DOHH2 (cell line): ENCODE data around the gene PLK1.

Source experiments
- H3F3A ChIP-seq: fragments of 200-600 bp; sonication (generic), shearing (Covaris generic); 2 replicates; pipeline ENCODE4 v1.6.0; 2016; ENCODE audit warnings: antibody characterized with exemption, mild to moderate bottlenecking; ENCODE audit not compliant: control insufficient read depth, insufficient read depth
- H3K27ac ChIP-seq: fragments of 200-600 bp; sonication (generic); 2 replicates; pipeline ENCODE4 v1.5.1; 2014; ENCODE audit warnings: low read depth, mild to moderate bottlenecking, low read length, moderate library complexity
- H3K27me3 ChIP-seq: fragments of 200-600 bp; sonication (generic); 2 replicates; pipeline ENCODE4 v1.6.1; 2014; ENCODE audit warnings: mild to moderate bottlenecking, low read length, mixed read lengths; ENCODE audit not compliant: control insufficient read depth
- H3K36me3 ChIP-seq: fragments of 200-600 bp; sonication (generic); 2 replicates; pipeline ENCODE4 v1.6.1; 2014; ENCODE audit warnings: mild to moderate bottlenecking, low read length, moderate library complexity, mixed read lengths; ENCODE audit not compliant: control insufficient read depth
- H3K4me1 ChIP-seq: fragments of 200-600 bp; sonication (generic); 2 replicates; pipeline ENCODE4 v1.6.1; 2014; ENCODE audit warnings: mild to moderate bottlenecking, low read length, mixed read lengths; ENCODE audit not compliant: control insufficient read depth
- H3K4me2 ChIP-seq: fragments of 200-600 bp; sonication (generic); 2 replicates; pipeline ENCODE4 v1.6.0; 2014; ENCODE audit warnings: mild to moderate bottlenecking, low read length, moderate library complexity
- H3K4me3 ChIP-seq: fragments of 200-600 bp; sonication (generic); 2 replicates; pipeline ENCODE4 v1.5.1; 2014; ENCODE audit warnings: mild to moderate bottlenecking, low read length, mixed read lengths
- H3K79me2 ChIP-seq: fragments of 200-600 bp; sonication (generic); 2 replicates; pipeline ENCODE4 v1.6.1; 2014; ENCODE audit warnings: mild to moderate bottlenecking, low read length, mixed read lengths; ENCODE audit not compliant: control insufficient read depth
- H3K9me2 ChIP-seq: fragments of 200-600 bp; sonication (generic); replicated peaks from 2 replicates; pipeline ENCODE4 v1.6.1; 2014; ENCODE audit warnings: mild to moderate bottlenecking, low read length, mixed read lengths; ENCODE audit not compliant: control insufficient read depth
- H3K9me3 ChIP-seq: fragments of 200-600 bp; sonication (generic); 2 replicates; pipeline ENCODE4 v1.6.1; 2014; ENCODE audit warnings: antibody characterized with exemption, low read length, mixed read lengths; ENCODE audit not compliant: control insufficient read depth, insufficient read depth
- H4K20me1 ChIP-seq: fragments of 200-600 bp; sonication (generic); 2 replicates; pipeline ENCODE4 v1.6.0; 2014; ENCODE audit warnings: low read depth, mild to moderate bottlenecking, antibody characterized with exemption, low read length, moderate library complexity; ENCODE audit not compliant: control insufficient read depth, insufficient read depth
- EZH2phosphoT487 ChIP-seq: fragments of 200-600 bp; sonication (generic); IDR thresholded peaks from 2 replicates; pipeline ENCODE4 v1.6.1; 2017; ENCODE audit warnings: borderline replicate concordance, mild to moderate bottlenecking, antibody characterized with exemption, low read length, moderate library complexity, mixed read lengths
- TF ChIP-seq, protein P1 (sequence below): fragments of 200-600 bp; sonication (generic); IDR thresholded peaks from one replicate; pipeline ENCODE4 v1.5.1; 2014; ENCODE audit warnings: antibody characterized with exemption, mild to moderate bottlenecking, low read depth, low read length; ENCODE audit not compliant: poor library complexity, severe bottlenecking

PLK1 gene

DNA sequence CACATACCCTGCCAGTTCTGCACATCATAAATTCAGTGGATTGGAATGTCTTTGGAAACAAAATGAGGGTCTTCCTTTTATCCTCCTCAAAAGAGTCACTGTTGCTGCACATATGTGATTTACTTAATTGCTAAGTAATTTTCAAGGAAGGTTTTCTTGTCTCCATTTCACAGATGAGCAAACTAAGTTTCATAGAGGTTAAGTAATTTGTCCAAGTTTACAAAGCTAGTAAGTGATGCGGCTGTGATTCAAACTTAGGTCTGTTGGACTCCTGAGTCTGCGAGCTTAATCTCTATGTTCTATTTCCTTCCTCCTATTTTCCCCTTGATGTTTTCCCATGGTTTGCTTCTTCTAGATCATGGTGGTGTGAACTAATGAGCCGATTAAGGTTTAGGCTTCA lies 48.0 kb downstream of the PLK1 start:
- Histone ChIP-seq H3K27me3 (no peaks in the 10 kb centered on the region), H3F3A (no peaks in the 10 kb centered on the region), H3K9me2 (no peaks in the 10 kb centered on the region), H3K27ac (no peak overlapping the region), H3K79me2 (no peaks in the 10 kb centered on the region), H3K9me3 (no peaks in the 10 kb centered on the region), H3K4me3 (no peak overlapping the region), H3K4me2 (no peak overlapping the region), H3K36me3 (no peaks in the 10 kb centered on the region), H3K4me1 (0 out of 2 replicates have a peak, but pooled peaks cover 2% of the 10 kb centered on the region), H4K20me1 (no peaks in the 10 kb centered on the region)
- TF ChIP-seq EZH2phosphoT487, result no peak
- TF ChIP-seq, protein P1, sequence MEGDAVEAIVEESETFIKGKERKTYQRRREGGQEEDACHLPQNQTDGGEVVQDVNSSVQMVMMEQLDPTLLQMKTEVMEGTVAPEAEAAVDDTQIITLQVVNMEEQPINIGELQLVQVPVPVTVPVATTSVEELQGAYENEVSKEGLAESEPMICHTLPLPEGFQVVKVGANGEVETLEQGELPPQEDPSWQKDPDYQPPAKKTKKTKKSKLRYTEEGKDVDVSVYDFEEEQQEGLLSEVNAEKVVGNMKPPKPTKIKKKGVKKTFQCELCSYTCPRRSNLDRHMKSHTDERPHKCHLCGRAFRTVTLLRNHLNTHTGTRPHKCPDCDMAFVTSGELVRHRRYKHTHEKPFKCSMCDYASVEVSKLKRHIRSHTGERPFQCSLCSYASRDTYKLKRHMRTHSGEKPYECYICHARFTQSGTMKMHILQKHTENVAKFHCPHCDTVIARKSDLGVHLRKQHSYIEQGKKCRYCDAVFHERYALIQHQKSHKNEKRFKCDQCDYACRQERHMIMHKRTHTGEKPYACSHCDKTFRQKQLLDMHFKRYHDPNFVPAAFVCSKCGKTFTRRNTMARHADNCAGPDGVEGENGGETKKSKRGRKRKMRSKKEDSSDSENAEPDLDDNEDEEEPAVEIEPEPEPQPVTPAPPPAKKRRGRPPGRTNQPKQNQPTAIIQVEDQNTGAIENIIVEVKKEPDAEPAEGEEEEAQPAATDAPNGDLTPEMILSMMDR, result no peak

DNA sequence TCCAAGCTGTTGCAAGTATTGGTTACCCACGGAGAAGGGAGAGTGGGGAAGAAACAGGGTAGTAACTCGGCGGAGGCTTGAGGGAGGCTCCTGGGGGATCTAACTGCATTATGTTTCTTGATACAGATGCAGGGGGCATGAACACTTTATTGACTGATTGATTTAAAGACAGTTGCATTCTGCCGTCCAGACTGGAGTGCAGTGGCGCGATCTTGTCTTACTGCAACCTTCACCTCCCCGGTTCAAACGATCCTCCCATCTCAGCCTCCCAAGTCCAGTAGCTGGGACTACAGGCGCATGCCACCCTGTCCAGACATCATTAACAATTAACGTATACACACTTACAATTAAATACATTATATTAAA lies 49.4 kb downstream of the PLK1 start:
- Histone ChIP-seq H3K4me2 (peak overlapping the region; percentile 43; the same call in 1 of the 2 replicates), H3K4me3 (no peak overlapping the region), H3K9me2 (no peaks in the 10 kb centered on the region), H3K27me3 (no peaks in the 10 kb centered on the region), H3K9me3 (no peaks in the 10 kb centered on the region), H3K36me3 (no peaks in the 10 kb centered on the region), H3K27ac (no peak overlapping the region), H3K79me2 (no peaks in the 10 kb centered on the region), H3K4me1 (0 out of 2 replicates have a peak, but pooled peaks cover 2% of the 10 kb centered on the region), H4K20me1 (no peaks in the 10 kb centered on the region), H3F3A (no peaks in the 10 kb centered on the region)
- TF ChIP-seq, protein P1, result no peak
- no peak for TF ChIP-seq EZH2phosphoT487

DNA sequence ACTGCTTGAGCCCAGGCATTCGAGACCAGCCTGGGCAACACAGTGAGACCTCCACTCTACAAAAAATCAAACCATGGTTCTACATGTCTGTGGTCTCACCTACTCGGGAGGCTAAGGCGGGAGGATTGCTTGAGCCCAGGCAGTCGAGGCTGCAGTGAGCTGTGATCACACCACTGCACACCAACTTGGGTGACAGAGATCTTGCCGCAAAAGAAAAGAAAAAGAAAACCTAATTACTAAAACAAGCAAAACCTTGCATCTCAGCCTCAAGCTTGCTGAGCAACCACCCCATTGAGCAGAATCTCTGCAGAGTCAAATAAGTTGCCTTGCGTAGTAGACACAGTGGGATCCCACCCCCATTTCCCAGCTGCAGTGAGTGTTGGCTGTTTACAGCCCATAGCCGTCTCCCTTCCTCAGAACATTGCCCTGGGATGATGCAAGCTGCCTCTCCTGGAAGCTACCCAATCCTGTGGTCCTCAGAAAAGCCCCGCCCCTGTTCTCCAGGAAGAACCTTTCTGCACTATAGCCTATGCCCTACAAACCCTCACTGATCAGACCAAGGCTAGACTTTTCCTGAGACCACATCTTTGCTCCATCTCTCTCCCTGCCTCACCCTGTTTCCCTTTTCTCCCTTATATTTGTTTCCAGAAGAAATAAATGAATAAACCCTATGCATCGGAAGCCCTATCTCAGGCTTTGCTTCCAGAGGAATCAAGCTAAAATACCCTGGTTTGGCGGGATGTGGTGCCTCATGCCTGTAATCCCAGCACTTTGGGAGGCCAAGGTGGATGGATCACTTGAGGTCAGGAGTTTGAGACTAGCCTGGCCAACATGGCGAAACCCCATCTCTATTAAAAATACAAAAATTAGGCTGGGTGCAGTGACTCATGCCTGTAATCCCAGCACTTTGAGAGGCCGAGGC lies 51.1 kb downstream of the PLK1 start:
- Histone ChIP-seq H4K20me1 (no peaks in the 10 kb centered on the region), H3K27me3 (no peaks in the 10 kb centered on the region), H3K4me3 (no peak overlapping the region), H3F3A (no peaks in the 10 kb centered on the region), H3K79me2 (no peaks in the 10 kb centered on the region), H3K9me3 (no peaks in the 10 kb centered on the region), H3K4me2 (no peak overlapping the region), H3K4me1 (peaks cover 3% of the 10 kb centered on the region; the same call in 1 of the 2 replicates), H3K36me3 (no peaks in the 10 kb centered on the region), H3K9me2 (no peaks in the 10 kb centered on the region), H3K27ac (no peak overlapping the region)
- TF ChIP-seq, protein P1, result no peak
- no peak for TF ChIP-seq EZH2phosphoT487
